COLO829 (cell line): ENCODE results near the gene HS3ST5.

Source experiments
- DNase-seq: peaks from one replicate; pipeline ENCODE4 v3.0.0; 2012; ENCODE audit warnings: low spot score

The HS3ST5 gene

DNA sequence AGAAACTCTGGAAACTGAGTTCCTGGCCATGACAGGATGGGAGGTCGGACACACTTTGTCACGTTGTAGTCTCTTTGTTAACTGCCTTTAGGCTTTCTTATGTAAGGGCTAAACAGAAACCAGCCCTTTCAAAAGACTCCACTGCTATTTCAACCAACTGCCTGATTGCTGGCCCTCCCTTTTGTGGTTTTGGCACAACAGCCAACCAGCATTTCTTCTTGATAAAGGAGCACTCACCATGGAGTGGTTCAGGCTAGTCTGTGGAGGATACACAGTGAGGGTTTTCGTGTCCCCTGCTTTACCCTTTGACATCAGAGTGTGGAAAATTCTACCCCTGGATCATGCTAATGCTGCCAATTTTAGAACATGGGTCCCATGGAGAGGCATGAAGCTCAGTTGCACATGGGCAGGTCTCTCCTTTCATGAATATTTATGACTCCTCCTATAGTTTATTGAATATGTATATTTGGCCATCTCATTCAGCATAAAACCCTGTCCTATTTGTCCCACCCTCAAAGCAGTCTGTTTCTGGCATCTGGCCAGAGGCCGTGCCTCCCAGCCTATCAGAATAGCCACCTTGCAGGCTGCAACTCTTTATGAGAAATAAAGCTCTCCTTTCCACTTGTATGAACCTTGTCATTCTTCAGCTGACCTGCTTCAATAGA is 148.3 kb downstream of the HS3ST5 start:
- no peak for DNase-seq

DNA sequence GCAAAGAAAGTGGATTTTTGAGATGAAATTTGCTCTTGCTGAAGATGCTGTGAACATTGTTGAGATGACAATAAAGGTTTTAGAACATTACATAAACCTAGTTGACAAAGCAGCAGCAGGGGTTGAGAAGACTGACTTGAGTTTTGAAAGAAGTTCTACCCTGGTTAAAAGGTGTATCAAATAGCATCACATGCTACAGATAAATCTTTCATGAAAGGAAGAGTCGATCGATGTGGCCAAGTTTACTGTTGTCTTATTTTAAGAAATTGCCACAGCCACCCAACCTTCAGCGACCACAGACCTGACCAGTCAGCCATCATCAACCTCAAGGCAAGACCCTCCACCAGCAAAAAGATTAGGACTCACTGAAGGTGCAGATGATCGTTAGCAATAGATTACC is 155.3 kb downstream of the HS3ST5 start:
- DNase-seq, result no peak

DNA sequence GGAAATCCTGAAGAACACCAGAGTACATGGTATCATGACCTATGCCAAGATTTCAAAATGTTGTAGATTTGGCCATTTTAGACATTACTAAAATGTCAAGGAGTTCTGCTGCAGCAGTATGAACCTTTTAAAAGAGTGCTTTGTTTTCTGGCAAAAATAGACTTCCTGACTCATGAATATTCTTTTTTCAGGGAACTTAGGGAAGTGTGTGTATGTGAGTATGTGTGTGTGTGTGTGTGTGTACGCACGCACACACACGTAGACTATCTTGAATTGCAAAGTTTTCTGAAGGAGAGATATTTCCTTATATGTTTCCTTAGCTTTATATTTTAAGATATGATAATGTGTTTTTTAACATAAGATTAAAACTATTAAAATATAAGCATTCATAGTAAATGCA is 161.2 kb downstream of the HS3ST5 start:
- peak; percentile 37 for DNase-seq

DNA sequence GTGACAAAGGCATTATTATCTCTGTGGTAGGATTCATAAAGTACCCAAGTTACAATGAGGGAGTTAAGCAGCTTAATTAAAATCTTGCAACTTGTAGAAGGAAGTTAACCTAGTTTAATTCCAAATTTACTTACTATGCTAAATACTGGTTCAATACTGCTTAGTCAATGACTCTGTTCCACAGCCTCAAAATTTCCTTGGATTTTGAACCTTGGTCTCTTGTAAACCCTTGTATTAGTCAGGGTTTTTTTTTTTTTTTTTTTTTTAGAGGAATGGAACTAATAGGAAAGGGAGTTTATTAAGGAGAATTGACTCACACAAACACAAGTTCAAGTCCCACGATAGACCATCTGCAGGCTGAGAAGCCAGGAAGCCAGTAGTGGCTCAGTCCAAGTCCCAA is 163.4 kb downstream of the HS3ST5 start:
- DNase-seq, result no peak

DNA sequence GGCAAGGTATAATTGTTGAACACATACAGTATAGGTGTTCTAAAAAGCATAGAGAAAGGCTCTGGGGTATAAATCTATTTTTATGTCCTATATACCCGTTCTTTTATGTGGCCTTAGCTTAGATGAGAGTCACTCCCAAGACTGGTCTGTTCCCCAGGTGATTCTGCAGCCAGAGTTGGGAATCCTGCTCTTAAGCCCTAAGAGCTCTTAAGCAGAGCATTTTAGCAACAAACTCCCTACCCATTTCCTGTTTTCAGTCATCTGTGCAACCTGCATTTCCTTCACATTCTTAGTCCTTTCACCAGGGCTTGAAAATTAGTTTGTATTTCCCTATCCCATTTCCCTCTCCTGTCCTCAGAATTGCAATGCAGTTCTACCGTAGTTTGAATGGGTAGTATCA is 166.1 kb downstream of the HS3ST5 start:
- DNase-seq, result no peak

DNA sequence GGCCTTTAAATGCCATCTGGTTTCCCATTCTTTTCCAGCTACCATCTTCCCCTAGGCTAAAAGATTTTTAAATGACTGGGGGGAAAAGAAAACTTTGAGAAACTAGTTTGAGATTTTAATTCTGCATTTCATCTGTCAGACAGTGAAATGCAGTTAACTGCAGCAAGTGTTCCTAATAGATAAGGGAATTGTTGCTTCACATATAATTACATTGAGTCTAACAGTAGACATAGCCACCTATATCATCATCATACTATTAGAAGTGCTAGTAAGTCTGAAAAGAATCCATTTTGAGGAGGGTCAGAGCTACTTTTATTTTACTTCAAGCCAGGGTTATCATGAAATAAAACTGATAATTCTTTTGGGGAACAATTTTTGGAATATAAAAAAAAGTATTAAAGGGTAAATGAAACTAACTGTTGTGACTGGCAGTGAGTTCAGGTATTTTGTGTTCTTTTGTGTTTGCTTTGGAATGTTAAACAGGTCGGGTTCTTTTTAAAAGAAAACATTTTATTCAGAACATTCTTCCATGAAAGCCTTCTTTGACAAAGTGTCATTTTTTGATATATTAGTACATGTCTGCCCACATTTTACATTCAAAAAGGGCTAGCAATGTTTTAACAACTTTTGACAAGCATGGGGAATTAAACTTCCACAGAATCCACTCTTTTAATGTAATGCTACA is 170.1 kb downstream of the HS3ST5 start:
- no peak for DNase-seq

DNA sequence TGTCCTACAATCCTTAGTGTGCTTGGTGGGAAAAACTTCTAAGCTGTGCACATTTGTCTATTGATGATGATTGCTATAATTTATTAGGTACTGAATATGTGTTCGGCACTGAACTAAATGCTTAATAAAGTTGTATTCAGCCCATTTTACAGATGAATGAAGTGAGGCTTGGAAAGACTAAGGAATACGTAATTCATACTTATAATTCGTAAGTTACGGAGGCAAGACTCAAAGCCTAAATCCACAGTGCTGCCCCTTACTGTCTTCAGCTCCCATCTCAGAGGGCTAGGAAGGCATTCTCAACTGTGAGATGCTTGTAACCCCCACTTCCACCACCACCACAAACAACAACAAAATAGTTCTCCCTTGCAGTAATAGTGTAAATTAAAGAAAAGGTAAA is 171.3 kb downstream of the HS3ST5 start:
- DNase-seq, result no peak

DNA sequence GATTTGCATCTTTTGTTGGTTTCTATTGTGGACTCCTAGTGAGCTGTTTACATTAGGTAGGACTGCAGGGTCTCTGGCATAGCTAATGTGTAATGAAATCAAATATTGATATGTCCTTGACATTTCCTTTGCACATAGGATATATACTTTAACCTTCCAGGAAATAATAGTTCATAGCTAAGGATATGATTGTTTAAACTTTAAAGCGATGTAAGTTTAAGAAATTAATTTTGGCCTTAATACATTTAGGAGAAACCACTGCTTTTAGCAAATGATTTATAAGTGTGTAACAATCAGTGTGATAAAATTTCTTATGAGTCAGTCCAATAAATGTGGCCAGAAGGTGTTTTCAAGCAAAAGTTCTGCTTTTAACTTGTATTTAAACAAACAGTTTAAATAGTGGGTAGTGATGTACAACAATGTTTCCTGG is 171.8 kb downstream of the HS3ST5 start:
- DNase-seq, result no peak

DNA sequence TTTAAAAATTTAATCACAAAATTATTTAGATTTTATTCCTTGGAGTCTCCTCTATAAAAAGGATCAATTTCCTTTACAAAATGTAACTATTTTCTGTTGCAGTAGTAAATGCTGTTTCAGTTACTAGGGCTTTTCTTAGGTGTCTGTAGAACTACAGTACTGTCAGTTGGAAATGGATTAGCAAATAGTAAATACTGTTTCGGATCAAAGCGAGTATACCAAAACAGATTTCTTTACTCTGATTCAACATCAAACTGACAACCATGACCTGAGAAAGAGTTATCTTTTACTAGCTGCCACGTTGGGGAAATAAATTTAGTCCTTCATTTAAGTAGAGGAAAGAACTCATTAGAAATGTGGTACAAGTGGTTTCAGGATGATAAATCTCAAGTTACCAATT is 172.5 kb downstream of the HS3ST5 start:
- no peak for DNase-seq

DNA sequence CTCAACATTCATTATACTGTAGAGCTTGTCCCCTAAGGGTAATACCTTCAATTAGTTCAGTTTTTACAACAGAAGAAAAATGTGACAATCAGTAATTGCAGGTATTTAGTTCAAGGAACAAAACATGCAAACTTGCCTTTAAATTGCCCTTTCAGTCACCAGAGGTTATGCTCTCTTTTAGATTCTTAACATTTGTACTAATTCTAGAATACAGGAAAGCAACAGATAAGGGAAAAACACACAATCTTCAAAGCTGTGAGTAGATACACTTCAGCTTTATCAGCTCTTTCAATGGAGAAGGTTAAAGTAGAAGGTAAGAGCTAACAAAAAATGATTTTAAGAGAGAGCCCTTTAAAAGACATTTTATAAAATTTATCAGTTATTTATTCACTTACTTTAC is 173.1 kb downstream of the HS3ST5 start:
- no peak for DNase-seq

DNA sequence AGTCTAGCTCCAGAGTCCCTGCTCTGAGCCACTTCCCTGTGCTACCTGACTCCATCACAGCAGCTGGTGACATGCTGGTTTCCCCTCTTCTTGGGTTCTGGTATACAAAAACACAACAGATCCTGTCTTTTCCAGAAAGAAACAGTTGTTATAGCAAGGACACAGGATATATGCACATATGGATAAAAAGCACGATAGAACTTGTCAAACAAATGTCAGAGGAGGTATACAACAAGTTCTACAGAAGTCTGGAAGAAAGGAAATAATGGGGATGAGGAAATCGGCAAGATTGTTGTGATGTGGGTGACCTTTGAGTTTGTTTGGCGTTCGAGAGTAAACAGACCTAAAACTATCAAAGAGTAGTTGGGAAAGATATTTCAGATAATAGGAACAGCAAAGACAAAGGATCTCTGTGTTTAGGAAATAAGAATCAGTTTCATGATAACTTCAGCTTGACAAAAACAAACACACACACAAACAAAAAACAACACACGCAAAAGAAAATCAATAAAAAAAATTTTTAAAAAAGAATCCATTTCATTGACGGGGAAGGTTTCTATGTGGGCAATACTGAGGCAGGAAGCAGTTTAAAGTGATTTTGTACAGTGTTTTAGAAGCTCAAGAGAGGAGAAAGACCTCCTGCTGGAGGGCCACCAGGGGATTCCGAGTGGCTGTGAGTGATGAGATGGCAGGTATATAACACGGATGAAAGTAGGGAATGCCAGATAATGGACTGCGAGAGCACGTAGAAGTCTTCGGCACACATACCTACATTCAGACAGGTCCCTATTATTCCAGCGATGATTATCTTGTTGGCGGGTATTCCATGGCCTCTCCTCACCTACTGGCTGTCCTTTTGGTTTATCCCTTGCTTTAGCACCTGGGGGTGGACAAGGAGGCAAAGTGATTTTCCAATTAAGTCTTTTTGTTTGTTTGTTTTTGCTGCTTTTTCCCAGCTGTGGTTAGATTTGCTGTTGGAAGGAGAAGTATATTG is 174.9 kb downstream of the HS3ST5 start:
- DNase-seq, result no peak

DNA sequence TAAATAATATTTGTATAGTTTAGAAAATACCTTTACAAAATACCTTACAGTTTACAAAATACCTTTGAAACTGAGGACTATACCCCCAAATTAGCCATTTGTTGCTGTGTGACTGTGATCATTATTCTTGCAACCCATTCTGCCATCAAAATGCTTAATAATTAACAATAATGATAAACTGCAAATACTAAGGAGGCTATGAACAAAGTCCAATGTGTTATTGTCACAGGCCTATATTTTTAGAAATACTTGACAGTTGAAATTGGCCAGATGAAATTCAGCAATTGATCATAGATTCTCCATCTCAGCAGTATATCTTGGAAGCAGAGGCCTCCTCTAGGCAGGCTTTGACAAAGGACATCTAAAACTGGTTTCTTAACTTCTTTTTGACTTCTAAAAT is 178.6 kb downstream of the HS3ST5 start:
- DNase-seq, result no peak

DNA sequence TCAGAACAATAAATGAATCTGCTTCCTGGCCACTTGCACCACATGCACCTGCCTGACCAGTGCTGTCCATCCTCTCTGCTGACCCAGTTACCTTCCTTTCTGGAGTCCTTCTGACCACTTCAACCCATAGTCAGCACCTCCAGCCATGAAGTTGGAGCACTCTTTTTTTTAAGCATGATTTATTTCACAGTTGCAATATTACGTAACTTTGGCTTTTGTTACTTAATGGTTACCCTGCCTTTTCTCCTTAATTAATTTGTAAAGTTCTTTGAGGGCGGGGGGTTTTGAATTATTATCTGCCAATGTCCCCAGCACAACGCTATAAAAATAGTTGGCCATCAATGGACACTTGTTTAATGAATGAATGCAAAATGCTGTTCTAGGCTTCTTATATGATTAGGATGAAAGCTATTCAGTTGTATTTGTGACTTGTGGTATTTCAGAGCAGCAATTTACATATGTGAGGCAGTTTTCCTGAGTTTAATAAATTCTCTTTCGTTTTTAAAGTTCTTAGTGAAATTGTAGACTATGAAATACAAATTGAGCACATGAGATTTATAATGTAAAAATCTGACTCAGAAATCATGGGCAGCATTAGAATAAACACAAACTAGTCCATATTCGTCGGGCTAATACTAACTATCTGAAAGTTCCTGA is 180.0 kb downstream of the HS3ST5 start:
- DNase-seq, result no peak

DNA sequence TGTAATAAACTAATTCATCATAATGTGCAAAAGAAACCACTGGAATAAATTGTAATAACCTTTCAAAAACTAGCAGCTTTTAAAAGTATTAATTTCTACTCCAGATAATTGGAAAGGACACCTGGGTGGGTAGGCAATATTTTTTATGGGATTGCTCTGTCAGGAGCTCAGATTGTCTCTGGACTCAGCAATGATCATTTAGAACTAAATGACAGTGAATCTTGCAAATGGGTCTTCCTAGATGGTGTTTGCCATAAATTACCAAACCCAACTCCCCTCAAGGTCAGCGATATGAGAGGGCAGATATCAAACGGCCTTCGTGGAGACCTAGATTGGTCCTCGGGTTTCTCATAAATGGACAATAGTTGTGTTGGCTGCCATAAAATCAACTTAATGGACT is 181.9 kb downstream of the HS3ST5 start:
- no peak for DNase-seq

DNA sequence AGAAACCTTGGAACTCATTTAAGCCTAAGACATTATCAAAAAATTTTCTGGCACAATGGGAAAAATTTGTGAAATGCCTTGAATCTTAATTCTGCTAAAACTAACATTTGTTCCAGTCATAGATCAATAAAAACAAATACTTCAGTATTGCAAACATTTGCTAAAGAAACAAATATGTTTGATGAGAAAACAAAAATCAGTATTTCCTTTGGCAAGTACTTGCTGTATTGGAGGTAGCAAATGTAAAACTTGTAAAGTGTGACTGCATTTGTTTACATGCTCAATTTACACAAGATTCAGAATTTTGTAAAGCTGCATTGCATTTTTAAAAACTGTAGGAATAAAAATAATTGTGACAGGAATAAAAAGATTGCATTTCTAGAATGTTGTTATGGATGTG is 183.1 kb downstream of the HS3ST5 start:
- no peak for DNase-seq

DNA sequence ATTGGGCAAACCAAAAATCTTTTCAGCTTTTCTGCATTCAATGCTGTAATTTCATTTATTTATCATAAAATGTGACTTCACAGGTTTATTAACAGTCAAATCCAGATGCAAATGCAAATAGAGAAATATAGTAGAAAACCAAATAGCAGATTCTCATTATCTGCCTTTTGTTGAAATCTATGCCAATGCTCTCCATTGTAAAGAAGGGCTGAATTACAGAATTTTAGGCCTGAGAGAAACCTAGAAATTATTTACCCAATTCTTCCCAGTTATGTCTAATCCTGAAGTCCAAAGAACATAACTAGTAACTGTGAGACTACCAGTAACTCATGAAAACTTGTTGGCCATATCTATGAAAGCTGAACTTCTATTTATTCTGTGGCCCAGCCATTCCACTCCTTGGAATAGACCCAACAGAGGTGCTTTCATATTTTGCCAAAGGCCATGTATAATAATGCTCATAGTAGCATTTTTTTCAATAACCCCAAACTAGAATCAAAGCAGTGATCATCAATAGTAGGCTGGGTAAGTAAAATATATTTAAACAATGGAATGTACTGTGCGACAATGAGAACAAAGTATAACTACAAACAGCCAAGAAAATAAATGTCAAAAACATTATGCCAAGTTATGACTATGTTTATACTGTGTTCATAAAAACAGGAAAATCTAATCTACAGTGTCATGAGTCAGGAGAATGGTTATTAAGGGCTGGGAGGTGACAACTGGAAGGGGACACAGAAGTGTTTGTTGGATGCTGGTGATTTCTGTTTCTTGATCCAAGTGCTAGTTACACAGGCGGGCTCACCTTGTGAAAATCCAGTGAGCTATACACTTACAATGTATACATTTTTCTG is 183.8 kb downstream of the HS3ST5 start:
- no peak for DNase-seq

DNA sequence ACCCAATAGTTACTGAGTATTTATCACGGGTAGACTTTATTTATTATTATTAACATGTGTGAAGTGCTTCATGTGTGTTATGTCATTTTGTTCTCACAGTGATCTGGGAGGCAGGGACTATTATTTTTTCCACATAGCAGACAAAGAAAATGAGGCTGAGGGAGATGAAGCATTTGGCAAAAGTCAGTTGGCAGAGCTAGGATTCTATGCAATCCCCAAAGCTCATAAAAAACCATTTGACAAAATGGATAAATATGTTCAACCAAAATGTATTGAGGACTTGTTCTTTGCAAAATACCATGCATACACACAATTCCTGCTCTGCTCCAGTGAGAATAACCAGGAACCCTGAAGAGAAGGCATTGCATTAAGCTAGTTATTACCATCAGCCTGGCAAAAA is 184.4 kb downstream of the HS3ST5 start:
- DNase-seq, result no peak

DNA sequence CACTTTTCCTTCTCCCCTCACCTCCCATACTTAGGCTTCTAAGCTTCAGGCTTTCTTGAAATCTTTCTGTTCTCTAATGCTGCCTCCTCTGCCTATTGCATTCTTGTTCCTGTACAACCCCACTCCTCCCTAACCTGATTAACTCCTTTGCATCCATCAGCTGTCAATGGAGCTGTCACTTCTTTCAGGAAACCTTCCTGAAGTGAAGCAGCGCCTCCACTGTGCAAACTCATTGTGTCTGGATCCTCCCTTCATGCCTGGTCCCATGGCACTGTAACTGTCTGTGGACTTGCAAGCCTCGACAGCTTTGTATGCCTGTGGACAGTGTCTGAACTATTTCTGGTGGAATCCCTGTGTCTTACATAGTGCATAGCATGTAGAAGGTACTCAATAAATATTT is 185.0 kb downstream of the HS3ST5 start:
- no peak for DNase-seq

DNA sequence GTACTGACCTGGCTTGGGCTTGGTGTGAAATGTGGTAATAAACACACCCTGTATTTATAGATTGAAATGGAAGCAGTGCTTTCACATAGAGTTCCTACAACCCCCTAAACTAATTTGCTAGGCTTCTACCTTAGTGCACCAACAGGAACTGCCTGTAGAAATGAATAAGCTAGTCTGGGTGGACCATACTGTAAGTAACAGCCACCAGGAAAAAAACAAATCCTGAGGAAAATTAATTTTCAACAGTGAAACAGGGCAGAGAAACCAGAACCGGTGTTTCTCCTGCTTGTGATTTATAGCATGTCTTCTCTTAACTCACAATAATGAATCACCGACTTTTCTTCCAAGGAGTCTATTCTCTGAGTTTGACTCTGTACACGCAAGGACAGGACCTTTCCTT is 187.1 kb downstream of the HS3ST5 start:
- no peak for DNase-seq

DNA sequence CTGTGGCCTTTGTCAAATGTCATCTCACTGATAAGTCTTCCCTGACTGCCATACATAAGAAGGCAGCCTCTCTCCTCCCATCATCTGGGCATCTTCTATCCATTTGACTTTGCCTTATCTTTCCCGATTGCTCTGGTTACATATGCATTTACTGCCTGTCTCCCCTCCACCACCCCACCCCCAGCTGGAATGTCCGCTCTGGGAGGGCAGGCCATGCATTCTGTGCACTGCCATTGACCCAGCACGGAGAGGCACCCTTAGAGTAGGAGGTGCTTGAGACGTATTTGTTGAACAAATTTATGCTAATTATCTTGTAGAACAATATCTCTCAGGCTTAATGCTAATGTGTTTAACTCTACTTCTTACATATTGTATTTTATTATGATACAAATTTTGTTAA is 188.0 kb downstream of the HS3ST5 start:
- DNase-seq, result no peak

DNA sequence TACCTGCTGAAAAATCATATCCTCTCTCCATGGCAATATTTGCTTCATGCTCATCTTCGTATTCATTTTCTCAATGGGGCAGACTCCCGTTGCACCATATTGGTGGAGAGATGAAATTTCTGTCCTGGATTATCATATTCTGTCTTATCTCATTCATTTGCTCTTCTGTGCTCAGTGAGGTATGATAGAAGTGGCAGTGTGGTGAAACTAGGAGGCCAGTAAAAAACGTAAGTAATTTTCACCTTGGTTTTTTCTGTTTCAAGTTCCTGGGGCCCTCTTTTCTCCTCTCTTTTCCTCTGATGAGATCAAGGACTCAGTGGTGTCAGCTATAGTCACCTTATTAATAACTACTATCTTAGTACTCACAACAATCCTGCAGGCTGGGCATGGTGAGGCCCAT is 189.4 kb downstream of the HS3ST5 start:
- no peak for DNase-seq
